NCI-H510A treated with DMSO at 0.1 percent for 48 hours (cell line): ENCODE measurements around the gene NAA80.
A peak's percentile ranks its signal among the peaks of the same experiment; 100 is the strongest.

Source experiments
- DNase-seq: peaks from one replicate; lab custom pipeline; 2025; lab: John Stamatoyannopoulos, UW

The NAA80 gene

GRCh38 chr3:50327943-50328691, 28.9 kb upstream of the NAA80 start, which contains the start of gene TUSC2:
TUSC2 (minus strand) TSS chr3:50328223; CDS start chr3:50328099, 124 bp downstream.
- peak; percentile 82 for DNase-seq

GRCh38 chr3:50327129-50327528, 27.9 kb upstream of the NAA80 start:
- no peak for DNase-seq

- no peak for DNase-seq
Observed at GRCh38 chr3:50326182-50326541, 27.0 kb upstream of the NAA80 start.

- DNase-seq = no peak
Observed at GRCh38 chr3:50325497-50326181, 26.4 kb upstream of the NAA80 start.

DNA sequence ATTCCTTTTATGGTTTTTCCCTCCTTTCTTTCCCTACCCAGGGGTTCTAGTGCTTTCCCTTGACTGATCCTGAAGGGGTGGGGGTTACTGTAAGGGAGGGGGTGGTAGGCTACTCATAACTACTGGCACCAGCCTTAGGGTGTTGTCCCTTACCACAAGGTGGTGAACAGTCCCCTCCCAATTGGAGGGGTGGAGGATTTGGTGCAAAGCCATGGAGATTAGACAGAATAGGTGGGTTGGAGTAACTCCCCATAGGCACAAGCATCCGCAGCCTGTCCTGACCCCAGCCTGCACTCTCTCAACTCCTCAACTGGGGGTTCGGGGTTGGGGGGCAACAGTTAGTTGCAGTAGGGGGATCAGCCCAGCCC, 25.9 kb upstream of the NAA80 start:
- DNase-seq = no peak

GRCh38 chr3:50324351-50325112, 25.3 kb upstream of the NAA80 start:
- peak; percentile 49 for DNase-seq

- no peak for DNase-seq
Observed at GRCh38 chr3:50323614-50324199, 24.5 kb upstream of the NAA80 start.

DNA sequence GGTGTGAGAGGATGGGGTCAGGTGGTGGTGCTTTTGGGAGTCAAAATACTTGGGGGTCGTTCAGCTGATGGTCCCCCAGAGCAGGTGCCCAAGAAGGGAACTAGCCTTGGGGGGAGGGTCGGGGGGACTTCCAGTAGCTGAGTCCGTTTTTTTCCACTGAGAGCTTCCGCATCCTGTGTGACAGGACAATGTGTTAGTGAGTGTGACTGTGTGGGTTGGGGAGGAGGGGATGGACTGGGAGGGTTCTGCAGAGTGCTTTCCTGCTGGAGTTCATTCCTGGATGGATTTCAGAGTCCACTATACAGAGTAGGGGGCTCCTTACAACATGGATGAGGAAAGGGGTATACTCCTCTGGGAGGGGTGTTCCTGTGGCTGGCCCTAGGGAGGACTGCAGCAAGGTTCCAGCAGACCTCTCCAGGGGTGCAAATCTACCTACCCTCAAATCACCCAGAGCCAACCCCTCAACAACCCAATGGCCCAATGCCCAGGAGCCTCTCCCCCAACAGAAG, 23.9 kb upstream of the NAA80 start:
- no peak for DNase-seq

DNA sequence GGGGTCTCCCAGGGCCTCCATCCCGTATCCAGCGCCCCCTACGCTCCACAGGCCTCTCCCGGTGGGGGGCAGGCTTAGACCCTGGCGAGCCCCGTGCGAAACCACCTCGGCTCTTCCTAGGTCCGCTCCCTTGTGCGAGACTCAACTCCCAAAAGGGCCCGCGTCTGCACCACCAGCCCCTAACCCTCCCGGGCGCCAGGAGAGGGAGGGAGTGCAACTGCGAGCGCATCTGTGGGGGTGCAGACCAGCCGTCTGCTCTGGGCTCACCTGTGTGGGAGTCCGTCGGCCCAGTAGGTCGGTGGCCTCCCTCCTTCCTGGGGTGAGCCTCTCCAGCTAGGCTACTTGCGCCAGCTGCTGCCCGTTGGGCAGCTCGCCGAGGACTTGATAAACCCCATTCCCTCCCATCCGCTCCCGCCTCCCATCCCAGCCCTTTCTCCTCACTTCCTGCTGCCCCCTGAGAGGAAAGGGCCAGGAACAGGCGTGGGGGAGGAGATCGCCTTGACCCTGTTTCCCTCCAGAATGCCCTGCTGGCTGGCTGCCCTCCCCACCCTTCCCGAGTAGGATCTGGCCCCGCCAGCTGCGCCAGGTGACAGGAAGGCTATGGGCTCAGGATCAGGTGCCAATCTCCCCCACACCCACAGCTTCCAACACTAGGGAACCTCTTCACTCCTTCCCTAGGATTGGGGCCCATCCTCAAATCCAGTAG, 23.3 kb upstream of the NAA80 start, which contains the start of gene HYAL2:
TSS of gene HYAL2 (minus strand) at position 360 of the 706 bp plus-strand sequence. CDS start 2,256 bp downstream, outside the sequence.
- peak; percentile 18 for DNase-seq

GRCh38 chr3:50322115-50322385, 22.8 kb upstream of the NAA80 start:
- DNase-seq = no peak

- DNase-seq = peak; percentile 59
Observed at GRCh38 chr3:50321336-50322114, 22.3 kb upstream of the NAA80 start.

DNA sequence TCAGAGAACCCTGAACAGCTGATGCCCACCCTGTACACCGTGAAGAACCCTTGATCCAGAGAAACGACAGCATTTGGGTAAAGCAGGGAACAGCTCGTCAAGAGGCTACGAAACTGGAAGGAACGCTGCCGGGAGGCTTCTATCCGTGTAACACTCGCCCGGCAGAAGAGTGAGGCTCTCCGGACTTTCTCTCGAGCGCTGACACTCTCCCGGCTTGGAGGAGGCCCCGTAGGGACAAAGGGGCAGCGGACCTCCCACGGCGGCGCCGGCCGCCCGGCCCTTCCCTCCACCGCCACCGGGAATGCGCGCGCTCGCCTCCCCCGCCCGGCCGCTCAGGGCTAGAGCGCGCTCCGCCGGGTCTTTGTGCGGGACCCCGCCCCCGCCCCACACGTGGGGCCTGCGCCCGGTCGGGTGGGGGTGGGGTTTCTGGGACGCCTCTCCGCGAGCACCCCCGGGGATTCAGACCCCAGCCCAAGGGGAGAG, 21.7 kb upstream of the NAA80 start:
- peak; percentile 26 for DNase-seq

- DNase-seq = no peak
Observed at GRCh38 chr3:50319894-50320625, 20.9 kb upstream of the NAA80 start.

- no peak for DNase-seq
Observed at GRCh38 chr3:50319181-50319893, 20.1 kb upstream of the NAA80 start.

DNA sequence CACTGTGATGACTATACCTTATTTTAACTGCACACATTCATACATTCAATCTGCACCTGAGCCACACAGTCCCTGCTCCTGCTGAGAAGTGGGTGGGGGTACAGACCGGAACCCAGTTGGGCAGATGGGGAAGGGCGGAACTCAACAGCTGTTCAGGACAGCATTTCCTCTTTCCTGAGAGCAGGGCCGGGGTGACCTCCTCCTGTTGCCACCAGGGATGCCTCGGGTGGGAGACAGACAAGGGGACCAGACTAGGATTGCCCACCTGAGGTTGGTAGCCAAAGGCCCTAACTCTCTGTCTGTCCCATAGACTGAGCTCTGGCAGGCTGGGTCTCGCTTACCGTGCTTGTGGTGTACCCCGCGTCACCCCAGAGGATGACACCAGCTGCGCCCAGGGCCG, 19.4 kb upstream of the NAA80 start:
- no peak for DNase-seq

DNA sequence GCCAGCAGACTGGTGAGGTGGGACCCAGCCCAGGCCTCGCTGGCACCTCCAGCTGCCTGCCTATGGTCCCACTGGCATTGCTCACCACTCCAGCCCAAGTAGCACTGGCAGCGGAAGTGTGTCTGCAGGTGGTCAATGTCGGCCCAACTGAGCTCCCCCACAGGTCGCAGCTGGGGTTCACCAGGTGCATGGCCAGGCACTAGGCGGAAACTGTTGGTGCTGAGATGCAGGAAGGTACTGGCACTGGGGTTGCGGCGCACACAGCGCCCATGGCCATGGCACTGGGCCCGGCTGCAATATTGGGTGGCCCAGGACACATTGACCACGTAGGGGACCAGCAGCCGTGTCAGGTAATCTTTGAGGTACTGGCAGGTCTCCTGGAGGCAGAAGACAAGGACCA, 19.0 kb upstream of the NAA80 start:
- no peak for DNase-seq

DNA sequence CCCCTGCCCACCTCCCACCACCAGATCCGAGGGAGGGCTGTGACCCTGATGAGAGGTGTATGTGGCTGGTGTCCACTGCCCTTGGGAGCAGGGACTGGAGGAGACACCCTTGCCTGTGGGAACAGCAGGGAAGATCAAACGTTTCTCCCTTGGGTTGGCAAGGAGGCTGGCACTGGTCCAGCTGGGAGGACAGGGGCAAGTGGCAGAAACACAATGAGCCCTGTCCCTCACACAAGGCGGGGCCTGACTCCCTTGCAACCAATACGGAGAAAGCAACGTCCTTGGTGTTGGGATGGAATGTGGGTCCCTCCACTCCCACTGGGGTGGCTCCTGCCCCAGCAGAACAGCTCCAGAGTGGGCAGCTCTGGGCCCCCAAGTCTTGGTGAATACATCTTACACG, 18.1 kb upstream of the NAA80 start:
- DNase-seq = peak; percentile 18

DNA sequence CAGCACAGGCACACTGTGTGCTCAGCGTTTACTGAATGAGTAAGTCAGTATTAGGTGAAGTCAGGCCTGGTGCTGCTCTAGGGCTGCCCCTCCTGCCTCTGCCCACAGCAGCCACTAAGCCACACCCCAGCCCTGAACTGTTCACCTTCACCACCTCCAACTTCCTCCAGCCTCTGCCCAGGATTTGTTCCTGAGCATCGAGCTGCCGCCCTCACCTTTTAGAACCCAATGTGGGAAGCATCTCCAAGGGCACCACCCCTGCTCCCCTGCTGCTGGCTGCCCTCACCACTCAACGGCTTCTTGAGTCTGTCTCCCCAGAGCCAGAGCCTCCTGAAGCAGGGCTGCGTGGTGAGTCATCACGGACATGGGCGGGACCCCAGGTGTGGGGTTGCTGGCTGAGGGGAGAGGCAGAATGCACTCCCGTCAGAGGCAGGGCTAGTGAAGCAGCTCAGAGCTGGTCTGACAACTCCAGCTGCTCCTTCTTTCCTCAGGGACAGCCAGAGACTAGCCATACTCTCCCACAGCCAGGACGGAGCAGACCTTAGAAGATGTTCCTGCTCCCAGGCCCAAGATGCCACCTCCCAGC, 17.5 kb upstream of the NAA80 start:
- DNase-seq = peak; percentile 60

DNA sequence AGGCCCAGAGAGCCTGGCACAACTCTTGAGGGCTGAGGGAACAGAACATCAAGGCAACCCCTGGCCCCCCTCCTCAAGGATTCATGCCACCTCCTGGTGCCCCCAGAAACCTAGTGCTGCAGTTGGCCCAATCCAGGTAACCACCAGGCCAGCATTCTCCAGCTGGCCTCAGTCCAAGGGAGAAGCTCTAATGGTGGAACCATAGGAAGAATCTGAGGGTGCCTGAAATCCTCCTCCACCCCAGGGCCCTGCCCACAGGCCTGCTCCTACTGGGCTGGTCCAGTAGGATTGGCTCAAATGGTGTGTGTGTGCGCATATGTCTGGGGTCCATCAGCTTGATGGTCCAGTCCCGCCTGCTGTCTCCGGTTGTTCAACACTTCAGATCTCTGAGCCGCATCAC, 15.6 kb upstream of the NAA80 start:
- no peak for DNase-seq
